Middle frontal gyrus (tissue), 1 donor: ENCODE data around the gene MAP2.

ENCODE experiments used
- DNase-seq: peaks from one replicate; pipeline ENCODE4 v3.0.0-alpha.2; 2015; ENCODE audit warnings: low spot score; ENCODE audit errors: extremely low spot score

Gene MAP2

GRCh38 chr2:209644842-209645241, 221.0 kb downstream of the MAP2 start:
- DNase-seq, result no peak

- no peak for DNase-seq
These were observed 224.9 kb downstream of the MAP2 start for GRCh38 chr2:209648714-209649113.

GRCh38 chr2:209653134-209653533, 229.3 kb downstream of the MAP2 start:
- no peak for DNase-seq

- DNase-seq, result peak; percentile 74
These were observed 237.5 kb downstream of the MAP2 start for GRCh38 chr2:209661286-209661894.

- DNase-seq, result no peak
These were observed 238.2 kb downstream of the MAP2 start for GRCh38 chr2:209662021-209662420.

- DNase-seq, result no peak
These were observed 239.3 kb downstream of the MAP2 start for GRCh38 chr2:209663139-209663538.

- DNase-seq, result no peak
These were observed 239.8 kb downstream of the MAP2 start for GRCh38 chr2:209663656-209664055.

- no peak for DNase-seq
These were observed 242.4 kb downstream of the MAP2 start for GRCh38 chr2:209666296-209666695.

GRCh38 chr2:209671020-209671680, 247.3 kb downstream of the MAP2 start:
- DNase-seq, result no peak

GRCh38 chr2:209673811-209674210, 250.0 kb downstream of the MAP2 start:
- DNase-seq, result no peak

- DNase-seq, result no peak
These were observed 256.7 kb downstream of the MAP2 start for GRCh38 chr2:209680596-209680995.

GRCh38 chr2:209681201-209681735, 257.4 kb downstream of the MAP2 start:
- no peak for DNase-seq

- DNase-seq, result no peak
These were observed 258.8 kb downstream of the MAP2 start for GRCh38 chr2:209682646-209683045.

- no peak for DNase-seq
These were observed 261.5 kb downstream of the MAP2 start for GRCh38 chr2:209685340-209685739.

- no peak for DNase-seq
These were observed 262.1 kb downstream of the MAP2 start for GRCh38 chr2:209685963-209686362.

GRCh38 chr2:209686448-209686847, 262.6 kb downstream of the MAP2 start:
- DNase-seq, result no peak

- no peak for DNase-seq
These were observed 263.6 kb downstream of the MAP2 start for GRCh38 chr2:209687323-209687969.

- no peak for DNase-seq
These were observed 264.5 kb downstream of the MAP2 start for GRCh38 chr2:209688385-209688784.

GRCh38 chr2:209690029-209690754, 266.3 kb downstream of the MAP2 start:
- DNase-seq, result no peak

GRCh38 chr2:209694748-209695147, 270.9 kb downstream of the MAP2 start:
- no peak for DNase-seq

- no peak for DNase-seq
These were observed 273.2 kb downstream of the MAP2 start for GRCh38 chr2:209696836-209697711.
